ENCODE results near the gene PLXNB1. TPM values are rescaled to one million over a fixed set of nuclear protein-coding genes. Genes with fewer than 3 reads are reported as not detected.

PLXNB1 gene
- total RNA-seq, 1 experiment from 2014 or later, result 149 TPM

GRCh38 chr3:48446043-48446424 is 16.1 kb upstream of the PLXNB1 start:
- peaks cover 66% of the 10 kb centered on the region for H3K36me3 Mint-ChIP-seq (ENCODE audit: insufficient read depth, unreplicated experiment)

GRCh38 chr3:48445277-48445882 is 15.5 kb upstream of the PLXNB1 start:
- H3K4me1 Mint-ChIP-seq (ENCODE audit: low read depth, unreplicated experiment), result peaks cover 26% of the 10 kb centered on the region
- no peaks in the 10 kb centered on the region for H3K27me3 ChIP-seq (replicated peaks; ENCODE audit: control insufficient read depth, insufficient read depth, low read length)
- H3K9me3 ChIP-seq, result no peaks in the 10 kb centered on the region
- H3K4me3 Mint-ChIP-seq (ENCODE audit: unreplicated experiment), result peak overlapping the region; percentile 95
- H3K4me1 ChIP-seq, result peaks cover 14% of the 10 kb centered on the region; the same call in 1 of the 2 replicates
- no TSS peak for BruUV-seq (replicated peaks)
- ChIA-PET CTCF (interaction anchor here (0.6 to 2.8 kb wide), 5 partner anchors 9 to 104 kb away, joined by 3 to 44 read pairs (median 4); no protein-coding TSS in a partner anchor), POLR2A (interaction anchor here (0.6 to 2.5 kb wide), 3 partner anchors 9 to 28 kb away, joined by 3 to 20 read pairs (median 19); no protein-coding TSS in a partner anchor)
- no peak for DNase-seq
- H3K4me3 ChIP-seq (ENCODE audit: low read depth, low read length), result peak overlapping the region; percentile 87; the same call in 1 of the 2 replicates
- H3K27me3 Mint-ChIP-seq (ENCODE audit: insufficient read depth, unreplicated experiment), result no peaks in the 10 kb centered on the region
- no peaks in the 10 kb centered on the region for H3K9me3 Mint-ChIP-seq (ENCODE audit: unreplicated experiment)
- peaks cover 69% of the 10 kb centered on the region for H3K36me3 Mint-ChIP-seq (ENCODE audit: insufficient read depth, unreplicated experiment)
- no peak for TF ChIP-seq CTCF (IDR thresholded peaks at IDR 0.05; ENCODE audit: insufficient read depth in 1 of 2, low read depth in 1 of 2, low read length in 1 of 2, severe bottlenecking in 1 of 2, unreplicated experiment in 1 of 2)
- H3K27ac Mint-ChIP-seq (ENCODE audit: unreplicated experiment), result peak overlapping the region; percentile 89
- intact Hi-C loops (cut with micrococcal nuclease; ENCODE audit: unreplicated experiment), result no loop called here
- H3K36me3 ChIP-seq (ENCODE audit: control insufficient read depth, insufficient read depth, low read length), result no peaks in the 10 kb centered on the region; the same call in 1 of the 2 replicates

More at GRCh38 chr3:48446043-48446424, 16.1 kb upstream of the PLXNB1 start:
- Mint-ChIP-seq H3K9me3 (ENCODE audit: unreplicated experiment) (no peaks in the 10 kb centered on the region), H3K27ac (ENCODE audit: unreplicated experiment) (peak overlapping the region; percentile 89), H3K27me3 (ENCODE audit: insufficient read depth, unreplicated experiment) (no peaks in the 10 kb centered on the region), H3K4me1 (ENCODE audit: low read depth, unreplicated experiment) (peaks cover 26% of the 10 kb centered on the region), H3K4me3 (ENCODE audit: unreplicated experiment) (peak overlapping the region; percentile 95)
- ChIA-PET CTCF (interaction anchor here (0.6 to 2.8 kb wide), 6 partner anchors 10 to 191 kb away, joined by 3 to 44 read pairs (median 10); no protein-coding TSS in a partner anchor), POLR2A (interaction anchor here (0.6 to 2.5 kb wide), 13 partner anchors 10 to 293 kb away, joined by 3 to 21 read pairs (median 7); partner anchors contain the start of genes CDC25A and PFKFB4)
- no peaks in the 10 kb centered on the region for H3K9me3 ChIP-seq
- no TSS peak for BruUV-seq (replicated peaks)
- DNase-seq, result no peak
- no peaks in the 10 kb centered on the region for H3K27me3 ChIP-seq (replicated peaks; ENCODE audit: control insufficient read depth, insufficient read depth, low read length)
- peaks cover 14% of the 10 kb centered on the region; the same call in 1 of the 2 replicates for H3K4me1 ChIP-seq
- no peaks in the 10 kb centered on the region; the same call in 1 of the 2 replicates for H3K36me3 ChIP-seq (ENCODE audit: control insufficient read depth, insufficient read depth, low read length)
- TF ChIP-seq CTCF (IDR thresholded peaks at IDR 0.05; ENCODE audit: insufficient read depth in 1 of 2, low read depth in 1 of 2, low read length in 1 of 2, severe bottlenecking in 1 of 2, unreplicated experiment in 1 of 2), result no peak
- H3K4me3 ChIP-seq (ENCODE audit: low read depth, low read length), result peak overlapping the region; percentile 87
- intact Hi-C loops (cut with micrococcal nuclease; ENCODE audit: unreplicated experiment), result loop anchor here (2.0 kb wide), 1 partner anchor 111 kb away; the partner anchor contains the start of gene PFKFB4

GRCh38 chr3:48441940-48442339 is 12.1 kb upstream of the PLXNB1 start:
- no peaks in the 10 kb centered on the region for H3K27me3 Mint-ChIP-seq (ENCODE audit: insufficient read depth, unreplicated experiment)
- no peaks in the 10 kb centered on the region for H3K27me3 ChIP-seq (replicated peaks; ENCODE audit: control insufficient read depth, insufficient read depth, low read length)
- H3K36me3 ChIP-seq (ENCODE audit: control insufficient read depth, insufficient read depth, low read length), result no peaks in the 10 kb centered on the region; the same call in 1 of the 2 replicates
- no peaks in the 10 kb centered on the region for H3K9me3 Mint-ChIP-seq (ENCODE audit: unreplicated experiment)
- DNase-seq, result no peak
- no TSS peak for BruUV-seq (replicated peaks)
- peaks cover 22% of the 10 kb centered on the region for H3K4me1 Mint-ChIP-seq (ENCODE audit: low read depth, unreplicated experiment)
- intact Hi-C loops (cut with micrococcal nuclease; ENCODE audit: unreplicated experiment), result no loop called here
- ChIA-PET POLR2A (no interaction called here), CTCF (no interaction called here)
- no peak for TF ChIP-seq CTCF (IDR thresholded peaks at IDR 0.05; ENCODE audit: insufficient read depth in 1 of 2, low read depth in 1 of 2, low read length in 1 of 2, severe bottlenecking in 1 of 2, unreplicated experiment in 1 of 2)
- 0 out of 2 replicates have a peak, but pooled peaks cover 8% of the 10 kb centered on the region for H3K4me1 ChIP-seq
- H3K4me3 Mint-ChIP-seq (ENCODE audit: unreplicated experiment), result peak overlapping the region; percentile 90
- H3K36me3 Mint-ChIP-seq (ENCODE audit: insufficient read depth, unreplicated experiment), result peaks cover 73% of the 10 kb centered on the region
- no peak overlapping the region for H3K4me3 ChIP-seq (ENCODE audit: low read depth, low read length)
- no peaks in the 10 kb centered on the region for H3K9me3 ChIP-seq
- no peak overlapping the region for H3K27ac Mint-ChIP-seq (ENCODE audit: unreplicated experiment)
